ENCODE results near the gene CLK2. TPM values are rescaled to one million over a fixed set of nuclear protein-coding genes. Genes with fewer than 3 reads are reported as not detected.

Gene CLK2
- total and polyA plus RNA-seq, 2 of the 8 experiments (the other 6 are each of a cell fraction or from before 2014, with no cell fraction given), result 62.2 to 76.0 TPM

- TF ChIP-seq RFX5 (IDR thresholded peaks at IDR 0.05; ENCODE audit: borderline replicate concordance, low read depth, low read length) (no peak), ASH2L (IDR thresholded peaks at IDR 0.05; ENCODE audit: low read length) (no peak), TAF7 (optimal IDR thresholded peaks at IDR 0.05; ENCODE audit: borderline replicate concordance, low read depth, low read length) (no peak), RAD21 (IDR thresholded peaks at IDR 0.05 in 1 of 2, conservative IDR thresholded peaks at IDR 0.05 in 1 of 2; ENCODE audit: low read depth in 2 of 2, low read length in 2 of 2) (no peak), SUZ12 (IDR thresholded peaks at IDR 0.05; ENCODE audit: low read length) (no peak)
Measured at GRCh38 chr1:155267373-155267772, 5.9 kb downstream of the CLK2 start (continued).

All from H1 (cell line).